WTC11 (cell line): ENCODE results near the gene PTPDC1. TPM values are rescaled to one million over a fixed set of nuclear protein-coding genes. Genes with fewer than 3 reads are reported as not detected.
A peak's percentile ranks its signal among the peaks of the same experiment; 100 is the strongest.

Experiments used
- ATAC-seq: fragments of 200-7000 bp; cut with Tn5 transposase; 2 replicates; pipeline ENCODE4 v1.10.0; 2021; ENCODE audit warnings: mild to moderate bottlenecking, moderate library complexity
- CTCF ChIA-PET: fragments of 300-600 bp; sonication (Branson Sonifier 250); formaldehyde crosslinking; loops from one replicate; lab custom pipeline; 2021; ENCODE audit warnings: antibody characterized with exemption; lab: Charles Lee
- POLR2A ChIA-PET: fragments of 350-600 bp; sonication (Branson Sonifier 250); formaldehyde crosslinking; loops from one replicate; lab custom pipeline; 2021; ENCODE audit warnings: antibody characterized with exemption; lab: Charles Lee
- DNase-seq: peaks from one replicate; pipeline ENCODE4 v3.0.0; 2021; ENCODE audit warnings: low spot score
- H3K27ac Mint-ChIP-seq: 2 replicates; pipeline ENCODE4 v1.8.0; 2021; ENCODE audit warnings: mixed read lengths
- H3K27me3 Mint-ChIP-seq: 2 replicates; pipeline ENCODE4 v1.8.0; 2021; ENCODE audit warnings: low read depth, mild to moderate bottlenecking, moderate library complexity, mixed read lengths
- H3K36me3 Mint-ChIP-seq: 2 replicates; pipeline ENCODE4 v1.8.0; 2021; ENCODE audit warnings: mixed read lengths
- H3K4me1 Mint-ChIP-seq: 2 replicates; pipeline ENCODE4 v1.8.0; 2022; ENCODE audit warnings: mixed read lengths
- H3K4me3 Mint-ChIP-seq: 2 replicates; pipeline ENCODE4 v1.8.0; 2021; ENCODE audit warnings: mild to moderate bottlenecking, moderate library complexity, mixed read lengths
- H3K9me3 Mint-ChIP-seq: 2 replicates; pipeline ENCODE4 v1.8.0; 2021; ENCODE audit warnings: mixed read lengths
- CREB1 ChIP-seq: sonication (generic); formaldehyde crosslinking; IDR thresholded peaks from 2 replicates; pipeline ENCODE4 v1.8.0; 2023; ENCODE audit warnings: mild to moderate bottlenecking, missing genetic modification reagents
- CREM ChIP-seq: sonication (generic); formaldehyde crosslinking; IDR thresholded peaks from 2 replicates; pipeline ENCODE4 v1.8.1; 2022; ENCODE audit warnings: mild to moderate bottlenecking, missing genetic modification reagents, moderate library complexity
- ELF4 ChIP-seq: sonication (generic); formaldehyde crosslinking; IDR thresholded peaks from 2 replicates; pipeline ENCODE4 v1.8.1; 2022; ENCODE audit warnings: low read depth, mild to moderate bottlenecking, moderate library complexity, missing genetic modification reagents
- FOXK1 ChIP-seq: sonication (generic); formaldehyde crosslinking; IDR thresholded peaks from 2 replicates; pipeline ENCODE4 v1.8.0; 2022; ENCODE audit warnings: mild to moderate bottlenecking, moderate library complexity, missing genetic modification reagents
- HMGA2 ChIP-seq: fragments of 250-450 bp; sonication (Bioruptor Pico); IDR thresholded peaks from 2 replicates; pipeline ENCODE4 v1.4.0; 2021; ENCODE audit warnings: mild to moderate bottlenecking, moderate library complexity
- JAZF1 ChIP-seq: fragments of 250-450 bp; sonication (Bioruptor Pico); IDR thresholded peaks from 2 replicates; pipeline ENCODE4 v1.9.0; 2021; ENCODE audit warnings: moderate library complexity, mild to moderate bottlenecking, inconsistent platforms
- NFATC4 ChIP-seq: fragments of 250-450 bp; sonication (Bioruptor Pico); IDR thresholded peaks from 2 replicates; pipeline ENCODE4 v1.9.0; 2021; ENCODE audit warnings: mild to moderate bottlenecking
- NFE2L1 ChIP-seq: sonication (generic); formaldehyde crosslinking; IDR thresholded peaks from 2 replicates; pipeline ENCODE4 v1.8.1; 2023; ENCODE audit warnings: missing genetic modification reagents
- NR2C2 ChIP-seq: sonication (generic); formaldehyde crosslinking; IDR thresholded peaks from 2 replicates; pipeline ENCODE4 v1.8.0; 2022; ENCODE audit warnings: mild to moderate bottlenecking, missing genetic modification reagents
- SMAD3 ChIP-seq: sonication (generic); formaldehyde crosslinking; IDR thresholded peaks from 2 replicates; pipeline ENCODE4 v1.8.0; 2022; ENCODE audit warnings: missing genetic modification reagents, mild to moderate bottlenecking, borderline replicate concordance
- SMAD4 ChIP-seq: sonication (generic); formaldehyde crosslinking; IDR thresholded peaks from 2 replicates; pipeline ENCODE4 v1.8.0; 2022; ENCODE audit warnings: mild to moderate bottlenecking, missing genetic modification reagents
- SP1 ChIP-seq: sonication (generic); formaldehyde crosslinking; conservative IDR thresholded peaks from 2 replicates; pipeline ENCODE4 v1.8.1; 2022; ENCODE audit warnings: missing genetic modification reagents
- TEAD1 ChIP-seq: sonication (generic); formaldehyde crosslinking; IDR thresholded peaks from 2 replicates; pipeline ENCODE4 v1.8.0; 2022; ENCODE audit warnings: mild to moderate bottlenecking, missing genetic modification reagents
- TP53 ChIP-seq: sonication (generic); formaldehyde crosslinking; IDR thresholded peaks from 2 replicates; pipeline ENCODE4 v1.8.1; 2023; ENCODE audit warnings: mild to moderate bottlenecking, missing genetic modification reagents
- ZBTB21 ChIP-seq: sonication (generic); formaldehyde crosslinking; IDR thresholded peaks from 2 replicates; pipeline ENCODE4 v1.8.1; 2023; ENCODE audit warnings: mild to moderate bottlenecking, missing genetic modification reagents, borderline replicate concordance
- ZNF423 ChIP-seq: fragments of 250-450 bp; sonication (Bioruptor Pico); IDR thresholded peaks from 2 replicates; pipeline ENCODE4 v2.1.2; 2022; ENCODE audit warnings: mild to moderate bottlenecking, moderate library complexity
- total RNA-seq: library from RNA; stranded (reverse); gene quantifications from 3 replicates; pipeline ENCODE4 v1.2.3, GENCODE V29; 2021
- TF ChIP-seq, protein P1 (sequence below): sonication (generic); formaldehyde crosslinking; IDR thresholded peaks from 2 replicates; pipeline ENCODE4 v1.8.1; 2022; ENCODE audit warnings: low read depth, missing genetic modification reagents, borderline replicate concordance
- TF ChIP-seq, protein P2 (sequence below): sonication (generic); formaldehyde crosslinking; IDR thresholded peaks from 2 replicates; pipeline ENCODE4 v1.8.0; 2022; ENCODE audit warnings: mild to moderate bottlenecking, missing genetic modification reagents
- TF ChIP-seq, protein P3 (sequence below): sonication (generic); formaldehyde crosslinking; IDR thresholded peaks from 2 replicates; pipeline ENCODE4 v1.8.1; 2022; ENCODE audit warnings: low read depth, mild to moderate bottlenecking, moderate library complexity, missing genetic modification reagents, borderline replicate concordance
- TF ChIP-seq, protein P4 (sequence below): sonication (generic); formaldehyde crosslinking; IDR thresholded peaks from 2 replicates; pipeline ENCODE4 v1.8.0; 2023; ENCODE audit warnings: mild to moderate bottlenecking, missing genetic modification reagents

PTPDC1 gene
- total RNA-seq, 1 experiment from 2014 or later = 9.2 TPM

DNA sequence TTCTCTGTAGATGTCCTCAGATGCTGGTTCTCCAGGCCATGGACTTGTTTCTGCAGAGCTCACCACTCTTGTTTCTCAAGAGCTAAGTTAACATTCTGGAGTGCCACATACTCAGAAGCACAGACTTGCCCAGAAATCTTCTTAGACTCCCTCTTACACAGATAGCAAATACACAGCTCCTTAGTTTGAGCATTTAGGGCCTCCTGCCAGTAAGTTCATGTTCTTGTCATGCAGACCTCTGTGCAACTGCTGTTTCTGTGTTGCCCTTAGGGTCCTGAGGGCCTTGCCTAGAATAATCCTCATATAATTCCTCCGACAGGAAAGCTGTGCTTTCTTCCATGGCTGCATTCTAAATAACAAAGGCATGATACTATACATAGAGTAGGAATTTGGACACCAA is 1.3 kb upstream of the PTPDC1 start:
- H3K27me3 Mint-ChIP-seq = no peaks in the 10 kb centered on the region
- TF ChIP-seq JAZF1 (CRISPR knock-in tag) (no peak), ELF4 (CRISPR knock-in tag) (no peak), FOXK1 (CRISPR knock-in tag) (no peak), TP53 (no peak)
- H3K4me3 Mint-ChIP-seq = no peak overlapping the region
- H3K9me3 Mint-ChIP-seq = no peaks in the 10 kb centered on the region
- POLR2A ChIA-PET = no interaction called here
- H3K27ac Mint-ChIP-seq = no peak overlapping the region
- peaks cover 28% of the 10 kb centered on the region for H3K4me1 Mint-ChIP-seq
- H3K36me3 Mint-ChIP-seq = 0 out of 2 replicates have a peak, but pooled peaks cover under 1% of the 10 kb centered on the region
- ATAC-seq (no peak), DNase-seq (no peak)
- CTCF ChIA-PET = interaction anchor here (0.7 to 1.1 kb wide), 2 partner anchors 16 to 131 kb away, joined by 3 to 4 read pairs; no protein-coding TSS in a partner anchor

DNA sequence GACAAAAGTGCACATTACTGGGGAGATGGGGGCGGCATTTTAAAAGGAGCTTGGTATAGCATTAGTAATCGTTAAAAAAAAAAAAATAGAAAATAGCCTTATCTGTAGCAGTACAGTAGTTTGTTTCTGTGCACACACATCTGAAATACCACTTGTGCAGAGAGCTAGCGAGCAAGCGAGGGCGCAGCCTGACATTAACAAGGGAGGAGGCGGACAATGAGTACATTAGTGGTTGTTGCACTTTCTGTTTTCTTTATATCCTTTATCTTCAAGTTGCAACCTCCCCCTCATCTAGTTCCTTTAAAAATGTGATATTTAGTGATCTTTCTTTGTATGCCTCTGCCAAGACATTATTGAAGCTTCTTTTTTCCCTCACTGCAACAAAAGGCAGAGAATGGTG is 880 bp upstream of the PTPDC1 start:
- no peak overlapping the region for H3K27ac Mint-ChIP-seq
- ChIA-PET POLR2A (no interaction called here), CTCF (interaction anchor here (0.6 to 0.7 kb wide), 2 partner anchors 103 to 130 kb away, joined by 3 to 5 read pairs; no protein-coding TSS in a partner anchor)
- no peaks in the 10 kb centered on the region for H3K9me3 Mint-ChIP-seq
- H3K27me3 Mint-ChIP-seq = no peaks in the 10 kb centered on the region
- TF ChIP-seq SMAD3 (no peak), CREM (CRISPR knock-in tag) (no peak), CREB1 (CRISPR knock-in tag) (no peak), NFATC4 (CRISPR knock-in tag) (no peak)
- TF ChIP-seq, protein P1, sequence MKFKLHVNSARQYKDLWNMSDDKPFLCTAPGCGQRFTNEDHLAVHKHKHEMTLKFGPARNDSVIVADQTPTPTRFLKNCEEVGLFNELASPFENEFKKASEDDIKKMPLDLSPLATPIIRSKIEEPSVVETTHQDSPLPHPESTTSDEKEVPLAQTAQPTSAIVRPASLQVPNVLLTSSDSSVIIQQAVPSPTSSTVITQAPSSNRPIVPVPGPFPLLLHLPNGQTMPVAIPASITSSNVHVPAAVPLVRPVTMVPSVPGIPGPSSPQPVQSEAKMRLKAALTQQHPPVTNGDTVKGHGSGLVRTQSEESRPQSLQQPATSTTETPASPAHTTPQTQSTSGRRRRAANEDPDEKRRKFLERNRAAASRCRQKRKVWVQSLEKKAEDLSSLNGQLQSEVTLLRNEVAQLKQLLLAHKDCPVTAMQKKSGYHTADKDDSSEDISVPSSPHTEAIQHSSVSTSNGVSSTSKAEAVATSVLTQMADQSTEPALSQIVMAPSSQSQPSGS = no peak
- TF ChIP-seq, protein P2, sequence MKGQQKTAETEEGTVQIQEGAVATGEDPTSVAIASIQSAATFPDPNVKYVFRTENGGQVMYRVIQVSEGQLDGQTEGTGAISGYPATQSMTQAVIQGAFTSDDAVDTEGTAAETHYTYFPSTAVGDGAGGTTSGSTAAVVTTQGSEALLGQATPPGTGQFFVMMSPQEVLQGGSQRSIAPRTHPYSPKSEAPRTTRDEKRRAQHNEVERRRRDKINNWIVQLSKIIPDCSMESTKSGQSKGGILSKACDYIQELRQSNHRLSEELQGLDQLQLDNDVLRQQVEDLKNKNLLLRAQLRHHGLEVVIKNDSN (CRISPR knock-in tag) = no peak
- TF ChIP-seq, all 79 proteins: peak for 0
- ATAC-seq = no peak
- Mint-ChIP-seq H3K4me1 (peaks cover 31% of the 10 kb centered on the region), H3K36me3 (peaks cover 4% of the 10 kb centered on the region; the same call in 1 of the 2 replicates), H3K4me3 (no peak overlapping the region)
- no peak for DNase-seq

DNA sequence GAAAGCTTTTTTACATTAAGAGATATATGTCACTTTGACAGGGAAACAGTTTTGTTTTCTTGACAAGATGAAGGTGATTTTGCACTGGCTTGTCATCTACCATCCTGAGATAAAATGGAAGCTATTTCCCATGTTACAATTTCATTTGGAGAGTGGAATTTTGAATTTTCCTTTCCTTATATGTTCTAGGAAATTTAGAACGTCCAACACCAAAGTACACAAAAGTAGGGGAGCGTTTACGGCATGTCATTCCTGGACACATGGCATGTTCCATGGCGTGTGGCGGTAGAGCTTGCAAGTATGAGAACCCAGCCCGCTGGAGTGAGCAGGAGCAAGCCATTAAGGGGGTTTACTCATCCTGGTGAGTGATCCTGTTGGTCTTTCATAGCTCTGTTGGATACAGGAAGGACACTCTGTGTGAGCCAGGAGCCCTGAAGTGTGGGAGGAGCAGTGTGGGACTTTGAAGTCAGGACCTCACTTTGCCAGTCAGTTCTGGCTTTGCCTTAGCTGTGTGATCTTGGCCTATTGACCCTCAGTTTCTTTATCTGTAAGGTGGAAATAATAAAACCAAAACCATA is 887 bp downstream of the PTPDC1 start:
- peak; percentile 45 for DNase-seq
- peak; percentile 91 for ATAC-seq
- peaks cover 32% of the 10 kb centered on the region for H3K4me1 Mint-ChIP-seq
- H3K9me3 Mint-ChIP-seq = no peaks in the 10 kb centered on the region
- peak overlapping the region; percentile 30; the same call in 1 of the 2 replicates for H3K4me3 Mint-ChIP-seq
- H3K36me3 Mint-ChIP-seq = peaks cover 7% of the 10 kb centered on the region; the same call in 1 of the 2 replicates
- ChIA-PET POLR2A (interaction anchor here (0.6 to 2.0 kb wide), 3 partner anchors 10 to 137 kb away, joined by 3 to 5 read pairs (median 4); no protein-coding TSS in a partner anchor), CTCF (interaction anchor here (0.9 to 2.0 kb wide), 7 partner anchors 11 to 128 kb away, joined by 3 to 12 read pairs (median 5); no protein-coding TSS in a partner anchor)
- no peaks in the 10 kb centered on the region for H3K27me3 Mint-ChIP-seq
- TF ChIP-seq NR2C2 (CRISPR knock-in tag) (no peak), NFE2L1 (CRISPR knock-in tag) (no peak), TEAD1 (CRISPR knock-in tag) (peak; percentile 52; the same call in 1 of the 2 replicates), SMAD4 (CRISPR knock-in tag) (no peak), SP1 (no peak), HMGA2 (CRISPR knock-in tag) (no peak), ZBTB21 (CRISPR knock-in tag) (no peak), ZNF423 (peak; percentile 64; the same call in 1 of the 2 replicates)
- TF ChIP-seq, protein P2 (CRISPR knock-in tag) = no peak
- TF ChIP-seq, protein P3, sequence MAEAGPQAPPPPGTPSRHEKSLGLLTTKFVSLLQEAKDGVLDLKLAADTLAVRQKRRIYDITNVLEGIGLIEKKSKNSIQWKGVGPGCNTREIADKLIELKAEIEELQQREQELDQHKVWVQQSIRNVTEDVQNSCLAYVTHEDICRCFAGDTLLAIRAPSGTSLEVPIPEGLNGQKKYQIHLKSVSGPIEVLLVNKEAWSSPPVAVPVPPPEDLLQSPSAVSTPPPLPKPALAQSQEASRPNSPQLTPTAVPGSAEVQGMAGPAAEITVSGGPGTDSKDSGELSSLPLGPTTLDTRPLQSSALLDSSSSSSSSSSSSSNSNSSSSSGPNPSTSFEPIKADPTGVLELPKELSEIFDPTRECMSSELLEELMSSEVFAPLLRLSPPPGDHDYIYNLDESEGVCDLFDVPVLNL (CRISPR knock-in tag) = no peak
- TF ChIP-seq, protein P4, sequence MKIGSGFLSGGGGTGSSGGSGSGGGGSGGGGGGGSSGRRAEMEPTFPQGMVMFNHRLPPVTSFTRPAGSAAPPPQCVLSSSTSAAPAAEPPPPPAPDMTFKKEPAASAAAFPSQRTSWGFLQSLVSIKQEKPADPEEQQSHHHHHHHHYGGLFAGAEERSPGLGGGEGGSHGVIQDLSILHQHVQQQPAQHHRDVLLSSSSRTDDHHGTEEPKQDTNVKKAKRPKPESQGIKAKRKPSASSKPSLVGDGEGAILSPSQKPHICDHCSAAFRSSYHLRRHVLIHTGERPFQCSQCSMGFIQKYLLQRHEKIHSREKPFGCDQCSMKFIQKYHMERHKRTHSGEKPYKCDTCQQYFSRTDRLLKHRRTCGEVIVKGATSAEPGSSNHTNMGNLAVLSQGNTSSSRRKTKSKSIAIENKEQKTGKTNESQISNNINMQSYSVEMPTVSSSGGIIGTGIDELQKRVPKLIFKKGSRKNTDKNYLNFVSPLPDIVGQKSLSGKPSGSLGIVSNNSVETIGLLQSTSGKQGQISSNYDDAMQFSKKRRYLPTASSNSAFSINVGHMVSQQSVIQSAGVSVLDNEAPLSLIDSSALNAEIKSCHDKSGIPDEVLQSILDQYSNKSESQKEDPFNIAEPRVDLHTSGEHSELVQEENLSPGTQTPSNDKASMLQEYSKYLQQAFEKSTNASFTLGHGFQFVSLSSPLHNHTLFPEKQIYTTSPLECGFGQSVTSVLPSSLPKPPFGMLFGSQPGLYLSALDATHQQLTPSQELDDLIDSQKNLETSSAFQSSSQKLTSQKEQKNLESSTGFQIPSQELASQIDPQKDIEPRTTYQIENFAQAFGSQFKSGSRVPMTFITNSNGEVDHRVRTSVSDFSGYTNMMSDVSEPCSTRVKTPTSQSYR (CRISPR knock-in tag) = no peak
- H3K27ac Mint-ChIP-seq = peak overlapping the region; percentile 10; the same call in 1 of the 2 replicates
